Ramos (cell line): Measurements from ENCODE around the gene AFDN.

Experiments
- in situ Hi-C: fragments of 300-500 bp; cut with MboI; formaldehyde crosslinking; loops from one replicate; pipeline ENCODE4 v1.14.3; 2022; ENCODE audit warnings: low sequenced_read_pairs; ENCODE audit not compliant: unreplicated experiment

AFDN gene

GRCh38 chr6:168007592-168008338 lies 181.1 kb downstream of the AFDN start:
- in situ Hi-C loops: no loop called here

GRCh38 chr6:168009331-168009730 lies 182.6 kb downstream of the AFDN start:
- in situ Hi-C loops: no loop called here

- in situ Hi-C loops: no loop called here
Observed at GRCh38 chr6:168011291-168011690, 184.6 kb downstream of the AFDN start.

- in situ Hi-C loops: no loop called here
Observed at GRCh38 chr6:168012431-168013249, 185.9 kb downstream of the AFDN start.

- in situ Hi-C loops: no loop called here
Observed at GRCh38 chr6:168013250-168013915, 186.7 kb downstream of the AFDN start.

- in situ Hi-C loops: no loop called here
Observed at GRCh38 chr6:168014428-168014827, 187.7 kb downstream of the AFDN start.

GRCh38 chr6:168015009-168015408 lies 188.3 kb downstream of the AFDN start:
- in situ Hi-C loops: no loop called here

- in situ Hi-C loops: no loop called here
Observed at GRCh38 chr6:168015482-168016175, 188.9 kb downstream of the AFDN start.

- in situ Hi-C loops: no loop called here
Observed at GRCh38 chr6:168016176-168016620, 189.5 kb downstream of the AFDN start.

GRCh38 chr6:168016721-168017525 lies 190.2 kb downstream of the AFDN start:
- in situ Hi-C loops: no loop called here

- in situ Hi-C loops: no loop called here
Observed at GRCh38 chr6:168017629-168018028, 190.9 kb downstream of the AFDN start.

- in situ Hi-C loops: no loop called here
Observed at GRCh38 chr6:168018664-168019063, 192.0 kb downstream of the AFDN start.

- in situ Hi-C loops: no loop called here
Observed at GRCh38 chr6:168020242-168020641, 193.5 kb downstream of the AFDN start.

GRCh38 chr6:168021581-168021980 lies 194.9 kb downstream of the AFDN start:
- in situ Hi-C loops: no loop called here
